Activated CD4-positive, alpha-beta T cell treated with anti-CD3 and anti-CD28 coated beads, Interleukin-2, amount 50 U/mL, for 16 hours (primary cell): ENCODE measurements around the gene MRGPRF.

Experiments
- DNase-seq: peaks from one replicate; pipeline ENCODE4 v3.0.0-alpha.2; 2020

The MRGPRF gene

GRCh38 chr11:69013009-69013951 lies at the start of gene MRGPRF:
Gene MRGPRF, minus strand, starts transcription at chr11:69013246. Its CDS starts 3,345 bp downstream, at chr11:69009901.
- no peak for DNase-seq

DNA sequence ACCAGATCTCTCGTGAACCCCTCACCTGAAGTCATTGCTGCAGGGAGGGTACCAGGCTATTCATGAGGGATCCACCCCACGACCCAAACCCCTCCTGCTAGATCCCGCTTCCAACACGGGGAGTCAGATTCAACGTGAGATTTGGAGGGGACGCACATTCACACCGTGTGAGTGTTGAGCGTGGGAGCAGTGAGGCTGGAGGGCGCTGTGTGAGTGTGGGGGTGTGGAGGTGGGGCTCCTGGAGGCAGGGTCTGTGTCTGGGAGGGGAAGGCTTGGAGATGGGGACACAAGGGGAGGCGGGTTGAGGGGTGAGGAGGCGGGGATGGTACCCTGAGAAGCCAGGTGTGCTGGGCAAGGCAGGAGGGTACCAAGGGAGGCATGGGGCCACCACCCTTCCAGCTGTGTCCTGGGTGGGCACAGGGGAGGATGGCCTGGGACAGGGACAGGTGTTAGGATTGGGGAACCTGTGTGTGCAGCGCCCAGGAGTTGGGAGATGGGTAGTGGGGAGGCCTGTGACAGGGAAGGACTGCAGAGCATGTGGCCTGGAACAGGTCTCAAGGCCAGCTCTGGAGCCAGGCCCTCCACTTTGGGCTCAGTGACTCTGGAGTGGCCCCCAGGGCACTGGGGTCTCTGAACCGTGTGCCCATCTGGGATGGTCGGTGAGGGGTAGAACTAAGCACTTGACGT lies 49.3 kb upstream of the MRGPRF start:
- no peak for DNase-seq

- no peak for DNase-seq
Observed at GRCh38 chr11:69061713-69062053, 48.6 kb upstream of the MRGPRF start.

GRCh38 chr11:69060806-69061712 lies 48.0 kb upstream of the MRGPRF start:
- DNase-seq, result no peak

GRCh38 chr11:69059985-69060384 lies 46.9 kb upstream of the MRGPRF start:
- no peak for DNase-seq

DNA sequence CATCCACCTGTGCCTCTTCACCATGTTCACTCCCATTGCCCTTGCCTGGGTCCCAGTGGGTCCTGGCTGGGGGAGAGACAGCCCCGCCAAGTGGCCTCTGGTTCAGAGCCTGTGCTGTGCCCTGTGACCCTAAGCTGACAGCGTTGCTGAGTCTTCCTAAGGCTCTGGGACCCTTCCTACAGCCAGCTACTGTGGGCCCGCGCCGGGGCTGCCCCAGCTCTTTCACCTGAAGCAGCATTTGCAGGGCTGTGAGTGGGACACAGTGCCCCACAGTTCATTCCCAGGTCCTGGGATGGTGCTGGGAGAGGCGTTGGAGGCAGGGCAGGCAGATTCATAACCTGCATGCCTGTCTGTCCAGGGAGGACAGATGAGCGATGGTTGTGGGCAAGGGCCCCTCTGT lies 46.4 kb upstream of the MRGPRF start:
- DNase-seq, result no peak

- DNase-seq, result no peak
Observed at GRCh38 chr11:69058511-69059270, 45.6 kb upstream of the MRGPRF start.

GRCh38 chr11:69057801-69058200 lies 44.8 kb upstream of the MRGPRF start:
- no peak for DNase-seq

DNA sequence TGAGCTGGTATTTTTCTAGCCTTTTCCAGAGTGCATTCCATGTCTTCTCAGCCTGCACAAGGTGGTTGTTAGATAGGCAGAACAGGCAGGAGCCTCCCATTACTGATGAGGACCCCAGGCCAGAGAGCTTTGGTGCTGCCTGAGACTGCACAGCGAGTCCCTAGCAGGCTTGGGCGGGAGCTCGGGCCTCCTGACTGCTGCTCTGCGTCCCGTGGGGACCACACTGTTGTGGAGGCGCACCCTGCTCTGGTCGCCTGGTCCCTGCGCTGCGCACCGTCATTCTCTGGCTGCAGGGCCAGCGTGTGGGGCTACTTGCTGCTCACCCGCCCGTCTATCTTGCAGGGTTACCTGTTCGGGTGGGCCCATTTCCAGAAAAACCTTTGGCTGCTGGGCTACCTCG lies 44.2 kb upstream of the MRGPRF start:
- DNase-seq, result no peak

DNA sequence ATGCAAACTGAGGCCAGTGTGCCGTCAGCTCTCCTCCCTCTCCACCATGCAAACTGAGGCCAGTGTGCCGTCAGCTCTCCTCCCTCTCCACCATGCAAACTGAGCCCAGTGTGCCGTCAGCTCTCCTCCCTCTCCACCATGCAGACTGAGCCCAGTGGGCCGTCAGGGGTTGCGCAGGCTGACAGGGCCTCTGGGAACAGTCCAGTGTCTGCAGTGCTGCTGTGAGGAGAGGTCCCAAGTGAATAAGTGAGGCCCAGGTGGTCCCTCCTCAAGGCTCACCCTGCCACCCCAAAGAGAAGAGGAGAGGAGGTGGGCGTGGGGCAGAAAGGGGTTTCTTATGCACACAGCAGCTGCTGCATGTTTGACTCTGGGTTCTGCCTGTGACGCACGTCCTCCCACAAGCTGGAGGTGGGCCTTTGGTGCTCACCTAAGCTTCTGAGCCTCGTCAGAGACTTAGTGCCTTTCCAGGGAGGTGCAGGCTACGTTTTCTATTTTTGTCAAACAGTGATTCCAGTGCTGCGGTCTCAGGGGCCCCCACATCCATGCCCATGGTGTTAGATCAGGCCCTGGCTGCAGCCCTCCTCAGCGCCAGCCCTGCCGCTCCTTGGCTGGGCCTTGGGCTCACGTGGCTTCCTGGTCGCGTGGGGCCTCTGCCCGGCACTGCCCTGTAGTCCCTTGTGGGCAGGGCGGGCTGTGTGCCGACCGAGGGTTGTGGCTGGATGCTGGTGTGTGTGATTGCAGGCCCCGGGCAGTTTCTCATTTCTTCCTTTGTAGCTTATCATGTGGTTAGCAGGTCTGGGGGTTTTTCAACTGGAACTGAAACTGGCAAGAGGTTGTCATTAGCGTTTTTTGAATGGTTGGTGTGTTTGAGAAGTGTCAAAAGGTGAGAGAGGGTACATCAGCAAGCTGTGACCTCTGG lies 42.8 kb upstream of the MRGPRF start:
- peak; percentile 54 for DNase-seq

- no peak for DNase-seq
Observed at GRCh38 chr11:69055212-69055586, 42.2 kb upstream of the MRGPRF start.

GRCh38 chr11:69054397-69055211 lies 41.6 kb upstream of the MRGPRF start:
- no peak for DNase-seq

DNA sequence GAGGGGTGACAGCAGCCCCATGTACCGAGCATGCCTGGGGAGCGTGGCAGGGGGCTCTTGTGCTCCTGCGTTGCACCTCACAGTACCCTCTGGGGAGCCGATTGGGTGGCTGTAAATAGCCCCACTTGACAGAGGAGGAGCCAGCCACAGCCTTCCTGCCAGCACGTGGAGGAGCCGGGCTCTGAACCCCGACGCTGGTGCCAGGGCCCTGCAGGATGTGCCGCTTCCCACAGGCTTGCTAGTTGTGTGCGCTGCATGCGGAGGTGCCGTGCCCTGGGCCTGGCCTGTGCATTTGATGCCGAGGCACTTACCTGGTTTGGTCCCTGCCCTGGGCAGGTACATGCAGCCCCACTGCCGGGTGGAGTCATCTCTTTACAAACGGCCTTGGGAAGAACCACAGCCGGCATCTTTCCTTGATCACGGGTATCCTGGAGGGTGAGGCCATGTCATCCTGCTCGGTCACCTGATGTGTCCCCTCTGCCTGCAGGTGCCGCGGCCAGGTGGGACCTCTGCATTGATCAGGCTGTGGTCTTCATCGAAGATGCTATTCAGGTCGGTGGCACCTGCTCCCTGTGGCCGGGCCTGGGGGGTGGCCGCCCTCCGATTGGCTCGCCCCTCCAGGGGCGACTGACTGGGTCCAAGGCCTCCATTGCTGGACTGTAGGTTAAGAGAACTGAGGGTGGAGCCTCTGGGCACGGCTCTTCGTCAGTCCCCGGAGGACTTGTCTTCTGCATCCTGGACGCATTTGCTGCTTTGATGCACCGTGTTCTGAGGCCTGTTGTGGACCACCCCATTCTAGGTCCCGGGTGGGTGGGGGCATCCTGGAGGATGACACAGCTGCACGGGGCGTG lies 40.7 kb upstream of the MRGPRF start:
- DNase-seq, result no peak

DNA sequence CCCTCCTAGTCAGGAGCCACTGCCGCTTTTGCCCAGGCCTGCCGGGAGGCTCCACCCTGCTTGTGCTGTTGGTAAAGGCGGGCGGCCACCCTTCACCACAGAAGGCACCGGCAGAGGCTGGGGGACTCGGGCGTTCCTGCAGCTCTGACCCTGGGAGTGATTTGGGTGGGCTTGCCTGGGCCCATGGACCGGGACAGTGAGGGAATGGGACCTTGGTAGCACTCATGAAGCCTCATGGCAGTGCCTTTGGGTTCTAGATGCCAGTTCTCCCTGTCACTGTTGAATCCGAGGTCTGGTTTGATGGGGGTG lies 40.1 kb upstream of the MRGPRF start:
- DNase-seq, result no peak

GRCh38 chr11:69052343-69053168 lies 39.5 kb upstream of the MRGPRF start:
- DNase-seq, result no peak

GRCh38 chr11:69051381-69052342 lies 38.6 kb upstream of the MRGPRF start:
- no peak for DNase-seq

GRCh38 chr11:69050592-69051380 lies 37.7 kb upstream of the MRGPRF start:
- no peak for DNase-seq
